ENCODE results near the gene VAMP8. TPM values are rescaled to one million over a fixed set of nuclear protein-coding genes. Genes with fewer than 3 reads are reported as not detected.
A peak's percentile ranks its signal among the peaks of the same experiment; 100 is the strongest.

The VAMP8 gene
- total and polyA plus RNA-seq, 11 donors, result 5.4 to 103 (median 11.9) TPM

GRCh38 chr2:85585781-85586105 is 8.4 kb downstream of the VAMP8 start:
- intact Hi-C loops (cut with DNase I), result no loop called here
- peak in 2 of 4 donors; percentile 2 to 14 for ATAC-seq

GRCh38 chr2:85588236-85588635 is 10.8 kb downstream of the VAMP8 start:
- TF ChIP-seq, protein P1, sequence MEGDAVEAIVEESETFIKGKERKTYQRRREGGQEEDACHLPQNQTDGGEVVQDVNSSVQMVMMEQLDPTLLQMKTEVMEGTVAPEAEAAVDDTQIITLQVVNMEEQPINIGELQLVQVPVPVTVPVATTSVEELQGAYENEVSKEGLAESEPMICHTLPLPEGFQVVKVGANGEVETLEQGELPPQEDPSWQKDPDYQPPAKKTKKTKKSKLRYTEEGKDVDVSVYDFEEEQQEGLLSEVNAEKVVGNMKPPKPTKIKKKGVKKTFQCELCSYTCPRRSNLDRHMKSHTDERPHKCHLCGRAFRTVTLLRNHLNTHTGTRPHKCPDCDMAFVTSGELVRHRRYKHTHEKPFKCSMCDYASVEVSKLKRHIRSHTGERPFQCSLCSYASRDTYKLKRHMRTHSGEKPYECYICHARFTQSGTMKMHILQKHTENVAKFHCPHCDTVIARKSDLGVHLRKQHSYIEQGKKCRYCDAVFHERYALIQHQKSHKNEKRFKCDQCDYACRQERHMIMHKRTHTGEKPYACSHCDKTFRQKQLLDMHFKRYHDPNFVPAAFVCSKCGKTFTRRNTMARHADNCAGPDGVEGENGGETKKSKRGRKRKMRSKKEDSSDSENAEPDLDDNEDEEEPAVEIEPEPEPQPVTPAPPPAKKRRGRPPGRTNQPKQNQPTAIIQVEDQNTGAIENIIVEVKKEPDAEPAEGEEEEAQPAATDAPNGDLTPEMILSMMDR (IDR thresholded peaks at IDR 0.05), result no peak
- TF ChIP-seq POLR2A (IDR thresholded peaks at IDR 0.05), result no peak
- H3K27ac ChIP-seq, result peak overlapping the region; percentile 56 to 97 (median 88)
- peaks cover 10 to 87% (median 80%) of the 10 kb centered on the region in 12 donors for H3K4me1 ChIP-seq
- H3K9me3 ChIP-seq, result no peaks in the 10 kb centered on the region
- no peaks in the 10 kb centered on the region for H3K27me3 ChIP-seq
- intact Hi-C loops (cut with DNase I), result no loop called here
- H3K36me3 ChIP-seq, result peaks cover 0 to 8% (median 0%) of the 10 kb centered on the region in 9 donors
- 67 to 84% (median 79%) methylated on average over 4 of the region's 4 CpGs for WGBS, 4 donors
- no peak for DNase-seq
- H3K4me3 ChIP-seq, result peak overlapping the region in 1 of 12 donors; percentile 29
- no peak for ATAC-seq

More at GRCh38 chr2:85585781-85586105, 8.4 kb downstream of the VAMP8 start:
- Histone ChIP-seq H3K27ac (peak overlapping the region; percentile 87 to 97 (median 94)), H3K27me3 (no peaks in the 10 kb centered on the region), H3K36me3 (peaks cover 0 to 11% (median 0%) of the 10 kb centered on the region in 9 donors), H3K4me1 (peaks cover 10 to 90% (median 64%) of the 10 kb centered on the region in 12 donors), H3K4me3 (peak overlapping the region in 10 of 12 donors; percentile 61 to 90 (median 74)), H3K9me3 (no peaks in the 10 kb centered on the region)
- TF ChIP-seq, protein P1 (IDR thresholded peaks at IDR 0.05), result no peak
- TF ChIP-seq POLR2A (IDR thresholded peaks at IDR 0.05), result no peak
- WGBS, 4 donors, result 37 to 65% (median 46%) methylated on average over 1 of the region's 1 CpG
- DNase-seq, result no peak

DNA sequence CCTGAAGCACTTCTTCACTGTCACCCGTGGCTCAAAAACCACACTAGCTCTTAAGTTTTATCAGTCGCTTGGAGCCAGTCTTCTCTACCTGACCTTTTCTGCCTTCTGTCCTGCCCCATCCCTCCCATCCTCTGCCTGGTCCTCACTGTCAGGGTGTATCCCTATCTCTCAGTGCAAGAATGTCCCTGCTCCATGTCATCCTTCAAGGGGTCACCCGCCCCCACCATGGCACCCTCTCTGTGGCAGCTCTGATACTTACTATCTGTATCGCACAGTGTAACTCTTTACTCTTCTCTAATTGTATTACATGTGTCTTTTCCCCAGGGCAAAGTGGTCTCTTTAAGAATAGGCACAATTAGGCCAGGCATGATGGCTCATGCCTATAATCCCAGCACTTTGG is 11.3 kb downstream of the VAMP8 start:
- Histone ChIP-seq H3K4me3 (peak overlapping the region in 1 of 12 donors; percentile 29), H3K9me3 (no peaks in the 10 kb centered on the region), H3K4me1 (peaks cover 10 to 85% (median 79%) of the 10 kb centered on the region in 12 donors), H3K36me3 (peaks cover 0 to 10% (median 0%) of the 10 kb centered on the region in 9 donors), H3K27me3 (no peaks in the 10 kb centered on the region), H3K27ac (peak overlapping the region; percentile 56 to 97 (median 88))
- 73 to 80% (median 79%) methylated on average over 4 of the region's 4 CpGs for WGBS, 4 donors
- TF ChIP-seq POLR2A (IDR thresholded peaks at IDR 0.05), result no peak
- TF ChIP-seq, protein P1 (IDR thresholded peaks at IDR 0.05), result no peak
- ATAC-seq (no peak), DNase-seq (no peak)
- intact Hi-C loops (cut with DNase I), result no loop called here

GRCh38 chr2:85589181-85589580 is 11.8 kb downstream of the VAMP8 start:
- TF ChIP-seq, protein P1 (IDR thresholded peaks at IDR 0.05), result no peak
- no peak for TF ChIP-seq POLR2A (IDR thresholded peaks at IDR 0.05)
- H3K36me3 ChIP-seq, result peaks cover 0 to 12% (median 0%) of the 10 kb centered on the region in 9 donors
- no peak overlapping the region for H3K4me3 ChIP-seq
- 77 to 88% (median 85%) methylated on average over 4 of the region's 4 CpGs for WGBS, 4 donors
- DNase-seq, result peak in 1 of 5 donors; percentile 52
- peaks cover 10 to 86% (median 76%) of the 10 kb centered on the region in 12 donors for H3K4me1 ChIP-seq
- no peaks in the 10 kb centered on the region for H3K27me3 ChIP-seq
- no peaks in the 10 kb centered on the region for H3K9me3 ChIP-seq
- intact Hi-C loops (cut with DNase I), result no loop called here
- ATAC-seq, result no peak
- H3K27ac ChIP-seq, result peak overlapping the region; percentile 56 to 97 (median 88)

All from heart left ventricle (tissue), 16 donors.